ENCODE measurements around the gene L3MBTL4. TPM values are rescaled to one million over a fixed set of nuclear protein-coding genes. Genes with fewer than 3 reads are reported as not detected.

L3MBTL4 gene
- polyA plus RNA-seq, 1 of the 3 experiments (the other 2 are of a cell fraction), result 0.02 TPM

DNA sequence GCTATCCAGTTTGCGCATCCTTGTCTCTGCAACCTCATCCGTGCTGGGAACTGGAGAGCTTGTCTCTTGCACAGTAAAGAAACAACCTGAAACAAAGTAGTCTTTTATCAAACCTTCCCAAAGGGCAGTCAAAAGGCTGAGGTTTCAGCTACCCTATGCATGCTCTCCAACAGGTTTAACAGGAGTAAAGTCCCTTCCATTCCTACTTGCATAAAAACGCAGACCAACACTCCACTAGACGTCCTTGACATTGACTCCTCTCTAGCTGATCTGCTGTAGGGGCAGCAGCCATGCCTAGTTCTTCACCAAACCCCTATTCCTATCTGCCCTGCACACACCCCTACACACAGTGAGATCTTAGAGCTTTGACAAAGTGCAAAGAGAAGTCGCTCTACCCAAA lies 41.5 kb downstream of the L3MBTL4 start (continued):
- TF ChIP-seq RCOR1 (IDR thresholded peaks at IDR 0.05; ENCODE audit: low read length), result no peak
- TF ChIP-seq, protein P1, sequence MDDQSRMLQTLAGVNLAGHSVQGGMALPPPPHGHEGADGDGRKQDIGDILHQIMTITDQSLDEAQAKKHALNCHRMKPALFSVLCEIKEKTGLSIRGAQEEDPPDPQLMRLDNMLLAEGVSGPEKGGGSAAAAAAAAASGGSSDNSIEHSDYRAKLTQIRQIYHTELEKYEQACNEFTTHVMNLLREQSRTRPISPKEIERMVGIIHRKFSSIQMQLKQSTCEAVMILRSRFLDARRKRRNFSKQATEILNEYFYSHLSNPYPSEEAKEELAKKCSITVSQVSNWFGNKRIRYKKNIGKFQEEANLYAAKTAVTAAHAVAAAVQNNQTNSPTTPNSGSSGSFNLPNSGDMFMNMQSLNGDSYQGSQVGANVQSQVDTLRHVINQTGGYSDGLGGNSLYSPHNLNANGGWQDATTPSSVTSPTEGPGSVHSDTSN (IDR thresholded peaks at IDR 0.05), result no peak
- TF ChIP-seq RXRA (IDR thresholded peaks at IDR 0.05; ENCODE audit: borderline replicate concordance, low read depth), result no peak
- TF ChIP-seq NFIC (IDR thresholded peaks at IDR 0.05; ENCODE audit: borderline replicate concordance), result no peak
- TF ChIP-seq FOXJ3 (CRISPR knock-in tag; IDR thresholded peaks at IDR 0.05), result no peak
- TF ChIP-seq FOXM1 (IDR thresholded peaks at IDR 0.05; ENCODE audit: low read depth), result no peak

DNA sequence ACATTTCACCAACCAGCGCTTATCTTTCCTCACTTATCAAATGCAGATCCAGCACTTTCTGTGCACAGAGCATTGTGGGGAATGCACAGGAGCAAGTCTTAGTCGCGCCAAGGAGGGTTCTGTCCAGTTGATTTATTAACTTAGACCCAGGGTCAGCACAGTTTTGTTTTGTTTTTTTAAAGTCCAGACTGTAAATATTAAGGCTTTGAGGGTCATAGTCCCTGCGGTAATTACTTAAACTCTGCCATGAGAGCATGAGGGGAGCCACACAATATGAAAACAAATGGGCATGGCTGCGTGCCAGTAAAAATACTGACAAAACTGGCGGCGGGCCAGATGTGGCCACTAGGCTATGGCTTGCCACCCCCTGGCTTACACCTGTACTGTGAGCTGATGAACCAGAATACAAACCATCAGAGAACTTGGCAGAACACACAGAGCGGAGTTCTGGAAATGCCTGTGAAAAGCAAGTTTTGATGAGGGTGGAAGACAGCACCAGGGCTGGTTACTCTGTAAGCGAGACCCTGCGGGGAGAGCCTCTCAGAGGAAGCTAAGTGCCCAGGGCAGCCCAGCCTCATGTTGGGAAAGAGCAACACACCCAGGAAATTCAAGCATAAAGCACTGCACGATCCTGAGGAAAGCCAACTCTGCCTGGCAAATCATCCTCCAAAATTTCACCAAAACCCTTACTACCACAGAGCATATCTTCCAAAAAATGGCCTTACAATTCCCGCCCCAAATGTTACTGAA lies 43.6 kb downstream of the L3MBTL4 start:
- Histone ChIP-seq H3K4me3 (ENCODE audit: low read depth in 2 of 2, low read length in 1 of 2) (peak overlapping the region in 1 of 2 experiments; percentile 6; a peak in 1 of 4 replicates), H3K27me3 (ENCODE audit: insufficient read depth) (no peaks in the 10 kb centered on the region), H4K20me1 (ENCODE audit: insufficient read depth) (no peaks in the 10 kb centered on the region), H3K9me2 (no peaks in the 10 kb centered on the region), H3K4me1 (ENCODE audit: control insufficient read depth in 1 of 2, insufficient read depth in 2 of 2, low read depth in 1 of 2, low read length in 1 of 2) (peaks cover 0 to 15% of the 10 kb centered on the region in 2 experiments; a peak in 1 of 4 replicates), H3K9me3 (no peaks in the 10 kb centered on the region), H3K4me2 (no peak overlapping the region), H3K79me2 (ENCODE audit: insufficient read depth) (no peaks in the 10 kb centered on the region), H3K27ac (ENCODE audit: low read depth in 2 of 2, low read length in 1 of 2) (peak overlapping the region in 1 of 2 experiments; percentile 86; a peak in 2 of 4 replicates), H3K36me3 (replicated peaks in 1 of 2; ENCODE audit: control insufficient read depth in 1 of 2, insufficient read depth in 2 of 2, low read length in 1 of 2) (no peaks in the 10 kb centered on the region), H3F3A (replicated peaks; ENCODE audit: insufficient read depth) (no peaks in the 10 kb centered on the region), H2AFZ (ENCODE audit: low read depth) (no peak overlapping the region), H3K9ac (no peak overlapping the region)
- TF ChIP-seq MXI1 (IDR thresholded peaks at IDR 0.05; ENCODE audit: low read depth, low read length) (0 out of 2 replicates have a peak, but pooled peaks have one; percentile 8), EZH2phosphoT487 (IDR thresholded peaks at IDR 0.05; ENCODE audit: borderline replicate concordance, low read depth) (no peak), GATA2 (CRISPR knock-in tag; IDR thresholded peaks at IDR 0.05) (peak; percentile 81), RAD21 (IDR thresholded peaks at IDR 0.05; ENCODE audit: low read length) (0 out of 2 replicates have a peak, but pooled peaks have one; percentile 5), FOXJ3 (CRISPR knock-in tag; IDR thresholded peaks at IDR 0.05) (peak; percentile 63; the same call in 1 of the 2 replicates)
- TF ChIP-seq, protein P2, sequence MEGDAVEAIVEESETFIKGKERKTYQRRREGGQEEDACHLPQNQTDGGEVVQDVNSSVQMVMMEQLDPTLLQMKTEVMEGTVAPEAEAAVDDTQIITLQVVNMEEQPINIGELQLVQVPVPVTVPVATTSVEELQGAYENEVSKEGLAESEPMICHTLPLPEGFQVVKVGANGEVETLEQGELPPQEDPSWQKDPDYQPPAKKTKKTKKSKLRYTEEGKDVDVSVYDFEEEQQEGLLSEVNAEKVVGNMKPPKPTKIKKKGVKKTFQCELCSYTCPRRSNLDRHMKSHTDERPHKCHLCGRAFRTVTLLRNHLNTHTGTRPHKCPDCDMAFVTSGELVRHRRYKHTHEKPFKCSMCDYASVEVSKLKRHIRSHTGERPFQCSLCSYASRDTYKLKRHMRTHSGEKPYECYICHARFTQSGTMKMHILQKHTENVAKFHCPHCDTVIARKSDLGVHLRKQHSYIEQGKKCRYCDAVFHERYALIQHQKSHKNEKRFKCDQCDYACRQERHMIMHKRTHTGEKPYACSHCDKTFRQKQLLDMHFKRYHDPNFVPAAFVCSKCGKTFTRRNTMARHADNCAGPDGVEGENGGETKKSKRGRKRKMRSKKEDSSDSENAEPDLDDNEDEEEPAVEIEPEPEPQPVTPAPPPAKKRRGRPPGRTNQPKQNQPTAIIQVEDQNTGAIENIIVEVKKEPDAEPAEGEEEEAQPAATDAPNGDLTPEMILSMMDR (IDR thresholded peaks at IDR 0.05), result no peak
- ChIA-PET POLR2A (no interaction called here), CTCF (interaction anchor here (1.0 to 1.1 kb wide), 2 partner anchors 13 to 31 kb away, joined by 3 read pairs; no protein-coding TSS in a partner anchor)
- WGBS (ENCODE audit: low lambda C conversion rate), result 35% methylated on average over 12 of the region's 12 CpGs
- DNase-seq, result peak; percentile 56

Measured in SK-N-SH (cell line).